Midbrain (tissue), 1 donor: Measurements from ENCODE around the gene LY6G5C.
A peak's percentile ranks its signal among the peaks of the same experiment; 100 is the strongest.

Source experiments
- DNase-seq: peaks from one replicate; lab custom pipeline; 2025; lab: John Stamatoyannopoulos, UW

LY6G5C gene, protein sequence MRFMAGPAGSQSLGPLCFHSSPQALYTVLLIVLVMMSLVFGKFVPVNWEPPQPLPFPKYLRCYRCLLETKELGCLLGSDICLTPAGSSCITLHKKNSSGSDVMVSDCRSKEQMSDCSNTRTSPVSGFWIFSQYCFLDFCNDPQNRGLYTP

DNA sequence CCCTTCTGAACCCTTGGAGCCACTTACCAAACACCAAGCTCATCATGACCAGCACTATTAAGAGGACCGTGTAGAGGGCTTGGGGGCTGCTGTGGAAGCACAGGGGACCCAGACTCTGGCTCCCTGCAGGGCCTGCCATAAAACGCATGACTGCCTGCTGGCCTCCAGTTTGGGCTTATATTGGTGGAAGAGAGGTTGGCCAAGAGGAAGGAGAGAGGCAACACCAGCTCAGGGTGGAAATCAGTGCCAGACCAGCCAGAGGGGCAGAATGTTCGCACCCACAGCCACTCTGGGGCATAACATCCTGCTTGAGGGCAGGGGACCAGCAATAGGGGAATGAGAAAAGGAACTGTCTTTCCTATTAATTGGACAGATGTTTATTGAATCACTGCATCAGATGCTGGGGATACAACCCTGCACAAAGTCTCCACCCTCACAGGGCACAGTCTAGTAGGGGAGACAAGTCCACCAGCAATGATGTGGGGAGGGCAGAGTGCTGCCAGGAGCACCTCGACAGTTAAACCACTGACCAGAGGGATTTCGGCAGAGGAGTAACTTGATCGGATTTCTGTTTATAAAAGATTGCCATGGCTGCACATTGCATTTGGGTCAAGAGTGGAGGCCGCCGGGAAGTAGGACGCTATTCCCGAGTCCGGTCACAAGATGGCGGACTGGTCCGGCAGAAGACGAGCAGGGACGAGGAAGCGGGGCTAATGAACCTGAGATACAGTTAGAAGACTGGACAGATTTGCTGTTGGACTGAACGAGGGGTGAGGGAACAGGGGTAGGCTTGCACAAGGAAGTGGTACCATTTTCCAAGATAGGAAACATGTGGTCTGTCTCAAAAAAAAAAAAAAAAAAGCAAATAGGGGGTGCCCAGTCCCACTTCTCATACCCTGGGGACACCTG, at the start of gene LY6G5C:
Gene LY6G5C, minus strand, starts transcription at position 842 of the 909 bp plus-strand sequence. Its CDS starts 694 bp downstream, at position 148.
- DNase-seq = peak; percentile 73

DNA sequence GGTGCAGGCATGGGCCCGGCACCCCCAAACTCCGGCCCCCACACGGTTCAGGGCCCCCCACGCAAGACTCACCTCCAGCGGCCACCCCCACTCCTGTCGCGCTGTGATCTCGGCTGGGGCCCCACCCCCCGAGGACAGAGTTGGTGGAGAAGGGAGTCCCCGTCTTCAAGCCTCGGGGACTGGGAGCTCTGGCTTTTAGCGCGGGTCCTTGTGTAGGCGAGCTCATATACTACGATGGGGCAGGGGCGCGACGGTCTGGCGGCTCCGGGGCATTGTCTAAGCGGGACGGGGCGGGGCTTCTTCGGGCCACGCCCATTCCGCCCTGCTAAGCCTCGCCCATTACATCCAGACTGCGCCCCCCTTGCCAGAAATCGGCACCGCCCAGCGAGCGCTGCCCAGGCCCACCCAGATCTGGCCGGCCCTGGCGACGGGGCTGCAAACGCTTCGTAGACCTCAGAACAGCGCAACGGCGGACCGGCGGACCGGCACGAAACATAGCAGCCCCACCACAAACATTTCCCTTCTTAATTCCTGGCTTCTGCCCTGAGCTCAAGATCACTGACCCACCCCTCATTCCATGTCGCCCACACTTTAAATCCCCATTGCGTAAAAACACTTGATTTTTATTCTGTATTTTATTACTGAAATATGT, 49.2 kb upstream of the LY6G5C start:
- DNase-seq = peak; percentile 78

DNA sequence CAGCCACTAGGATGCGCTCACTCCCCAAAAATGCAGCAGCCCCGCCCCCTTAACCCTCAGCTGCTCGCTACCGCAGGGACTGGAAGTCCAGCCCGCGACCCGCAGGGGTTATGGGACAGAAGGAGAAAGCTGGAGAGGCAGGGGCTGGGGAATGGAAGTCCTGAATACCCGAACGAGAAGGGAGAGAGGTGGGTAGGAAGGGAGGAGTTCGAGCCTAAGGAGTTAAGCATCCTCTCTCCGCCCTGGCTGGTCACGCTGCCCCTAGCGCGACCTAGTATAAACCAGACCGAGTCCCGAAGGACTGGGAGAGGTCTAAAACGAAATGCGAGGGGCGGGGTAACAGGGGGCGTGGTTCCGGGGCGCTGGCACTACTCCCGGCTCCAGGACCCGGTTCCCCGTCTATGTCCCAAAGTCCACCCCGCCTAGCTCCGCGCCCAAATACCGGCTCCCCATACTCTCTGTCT, 48.7 kb upstream of the LY6G5C start:
- DNase-seq = peak; percentile 86

DNA sequence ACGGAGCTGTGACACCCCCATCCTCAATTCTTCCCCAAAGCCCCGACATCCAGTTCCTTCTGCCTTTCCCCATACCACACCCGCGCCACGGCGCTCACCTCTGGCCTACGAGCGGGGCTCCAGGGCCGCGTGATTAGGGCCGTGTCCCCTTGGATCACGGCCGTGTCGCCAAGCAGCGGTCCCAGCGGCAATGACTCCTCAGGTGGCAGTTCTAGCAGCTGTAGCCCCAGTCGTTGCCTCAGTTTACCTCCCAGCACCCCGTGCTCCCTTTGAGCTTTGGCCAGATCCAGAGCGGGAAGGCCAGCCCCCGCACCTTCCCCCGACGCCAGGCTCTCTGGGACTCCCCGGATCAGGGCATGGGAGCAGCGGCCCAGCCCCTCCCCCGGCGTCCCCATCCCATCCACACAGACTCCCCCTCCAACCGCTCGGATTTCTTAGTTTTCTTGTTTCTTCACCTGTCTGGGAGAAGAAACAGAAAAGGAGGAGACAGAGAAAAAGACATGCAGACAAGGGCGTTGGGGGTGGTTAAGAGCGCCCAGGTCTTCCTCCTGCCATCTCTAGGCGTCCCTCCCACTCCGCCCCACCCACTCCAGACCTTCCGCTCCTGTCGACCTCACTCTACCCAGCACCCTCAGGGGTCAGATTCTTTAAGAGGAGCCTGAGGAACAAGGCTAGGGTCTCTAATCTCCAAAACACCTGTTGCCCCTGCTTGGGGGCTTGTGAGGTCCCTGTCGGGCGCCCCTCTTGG, 48.1 kb upstream of the LY6G5C start, which contains the start of gene DDAH2:
Gene DDAH2, minus strand, starts transcription at position 533 of the 748 bp plus-strand sequence. Its CDS starts 138 bp downstream, at position 395.
- DNase-seq = no peak

DNA sequence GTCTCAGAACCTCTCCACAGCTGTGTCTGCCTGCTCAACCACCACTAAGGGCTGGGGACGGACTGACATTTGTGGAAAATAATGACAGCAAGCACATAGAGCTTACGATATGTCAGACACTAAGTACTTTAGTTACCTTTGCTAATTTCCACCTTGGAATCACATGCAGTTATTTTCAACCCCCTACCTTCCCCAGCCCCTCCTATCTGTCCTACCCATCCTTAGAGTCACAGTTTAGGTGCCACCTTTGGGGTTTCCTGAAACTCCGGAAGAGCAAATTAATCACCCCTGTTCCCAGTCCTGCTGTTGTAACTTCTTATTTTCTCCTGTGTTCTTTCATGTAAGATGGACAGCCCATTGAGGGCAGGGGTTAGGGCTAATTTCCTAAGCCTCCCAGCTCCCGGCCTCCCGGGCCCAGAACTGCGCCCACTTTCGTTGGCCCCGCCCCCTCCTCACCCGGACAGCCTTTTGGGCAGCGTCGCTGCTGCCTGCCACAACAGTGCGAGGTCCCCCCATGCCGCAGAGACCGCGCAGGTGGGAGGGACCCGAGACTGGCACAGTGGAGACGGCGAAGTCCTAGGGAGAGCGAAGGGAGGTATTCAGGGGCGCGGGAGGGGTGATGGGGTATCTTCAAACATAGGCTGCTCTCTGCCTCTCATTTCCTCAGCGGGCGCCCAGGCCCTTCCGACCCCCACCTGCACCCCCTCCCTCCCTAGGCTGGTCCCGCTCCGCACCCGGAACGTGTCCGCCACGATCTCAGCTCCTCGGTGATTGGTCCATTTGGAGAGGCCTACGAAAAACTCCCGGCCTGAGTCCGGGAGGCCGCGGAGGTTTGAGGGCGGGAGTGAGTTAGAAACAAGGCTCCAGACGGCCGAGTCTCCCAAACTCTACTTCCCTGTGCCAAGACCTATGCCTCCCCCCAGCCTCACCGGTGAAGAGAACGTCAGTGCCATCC, 47.1 kb upstream of the LY6G5C start:
- DNase-seq = no peak

DNA sequence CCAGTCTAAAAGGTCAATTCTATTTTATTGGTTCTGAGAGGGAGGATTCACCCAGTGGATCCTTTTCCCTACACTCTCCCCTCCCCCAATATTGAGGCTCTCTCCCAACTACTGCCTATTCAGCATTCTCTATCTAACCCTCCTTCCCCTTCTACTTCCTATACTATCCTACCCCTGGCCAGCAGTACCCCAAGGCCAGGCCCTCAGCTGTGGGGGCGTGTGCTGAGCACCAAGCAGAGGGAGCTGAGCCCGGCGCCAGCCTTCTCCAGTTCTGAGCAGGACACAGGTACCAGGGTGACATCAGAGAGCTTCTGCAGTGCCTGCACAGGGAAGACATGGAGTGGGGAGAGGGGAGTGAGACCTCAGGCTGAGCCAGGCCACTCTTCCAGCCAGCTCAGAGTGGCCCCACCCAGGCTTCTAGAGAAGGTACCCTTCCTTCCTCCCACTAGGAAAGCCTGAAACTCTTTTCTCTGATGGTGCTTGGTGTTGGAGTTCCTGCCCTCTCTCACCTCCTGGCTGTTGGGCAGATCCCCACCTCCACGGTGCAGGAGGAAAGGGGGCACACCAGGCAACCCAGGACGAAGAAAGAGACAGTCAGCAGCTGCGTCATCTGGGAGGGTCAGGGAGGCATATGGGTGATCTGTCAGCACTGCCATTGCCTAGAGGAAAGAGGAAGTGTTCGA, 46.3 kb upstream of the LY6G5C start:
- DNase-seq = no peak

DNA sequence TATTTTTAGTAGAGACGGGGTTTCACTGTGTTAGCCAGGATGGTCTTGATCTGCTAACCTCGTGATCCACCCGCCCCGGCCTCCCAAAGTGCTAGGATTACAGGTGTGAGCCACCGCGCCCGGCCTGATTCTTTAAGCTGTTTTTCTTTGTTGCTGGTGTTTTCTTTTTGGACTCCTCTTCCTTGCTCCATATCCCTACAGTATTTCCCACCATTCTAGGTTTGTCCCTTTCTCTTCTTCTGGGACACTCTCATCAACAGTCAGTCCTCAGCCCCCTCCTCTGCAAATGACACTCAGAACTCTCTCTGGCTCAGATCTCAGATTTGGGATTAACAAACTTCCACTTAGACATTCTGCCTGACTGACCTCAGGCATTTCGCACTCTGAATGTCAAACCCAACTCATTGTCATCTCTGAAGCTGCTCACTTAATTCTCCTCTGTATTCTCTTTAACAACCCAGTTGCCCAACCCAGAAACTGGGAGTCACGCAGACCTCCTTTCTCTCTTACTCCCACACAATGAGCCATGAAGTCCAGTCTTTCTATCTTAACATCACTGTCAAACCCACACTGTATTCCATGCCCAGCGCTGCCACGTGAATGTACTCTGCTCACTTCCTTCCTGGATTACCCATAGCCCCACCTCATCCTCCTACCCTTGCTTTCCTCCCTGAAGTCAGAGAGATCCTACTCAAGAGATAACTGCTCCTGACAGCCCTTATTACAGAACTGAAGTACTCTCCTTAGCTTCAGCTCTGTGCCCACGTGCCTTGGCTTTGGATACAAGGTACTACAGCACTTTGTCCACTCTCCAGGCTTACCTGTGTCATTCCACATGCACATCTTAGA, 44.9 kb upstream of the LY6G5C start:
- no peak for DNase-seq

DNA sequence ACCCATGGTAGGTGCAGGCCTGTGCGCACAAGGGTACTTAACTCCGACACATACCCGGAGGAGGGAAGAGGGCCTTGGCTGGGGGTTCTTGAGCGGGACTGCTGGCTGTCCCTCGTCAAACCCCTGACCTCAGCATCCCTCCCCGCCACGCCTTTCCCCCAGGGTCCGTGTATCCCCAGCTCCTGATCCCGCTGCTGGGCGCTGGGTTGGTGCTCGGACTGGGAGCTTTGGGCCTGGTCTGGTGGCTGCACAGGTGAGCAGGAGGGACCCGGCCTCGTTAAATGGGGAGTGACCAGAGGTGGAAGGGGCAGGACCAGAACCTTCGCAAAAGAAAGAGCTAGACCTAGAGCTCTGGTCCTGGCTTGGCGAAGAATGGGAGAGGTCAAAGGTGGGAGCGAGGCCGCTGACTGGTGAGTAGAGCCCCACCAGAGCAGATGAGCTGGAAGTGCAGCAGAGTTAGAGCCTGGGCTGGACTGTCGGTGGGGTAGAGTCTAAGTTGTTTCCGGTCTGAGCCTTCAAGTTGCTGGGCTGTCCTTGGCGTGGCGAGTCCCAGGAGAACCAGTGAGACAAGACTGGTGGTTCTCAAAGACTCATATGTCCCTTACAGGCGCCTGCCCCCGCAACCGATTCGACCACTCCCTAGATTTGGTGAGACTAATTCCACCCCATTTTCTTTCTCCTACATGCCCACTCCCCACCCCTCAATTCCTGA, 43.3 kb upstream of the LY6G5C start:
- DNase-seq = no peak

DNA sequence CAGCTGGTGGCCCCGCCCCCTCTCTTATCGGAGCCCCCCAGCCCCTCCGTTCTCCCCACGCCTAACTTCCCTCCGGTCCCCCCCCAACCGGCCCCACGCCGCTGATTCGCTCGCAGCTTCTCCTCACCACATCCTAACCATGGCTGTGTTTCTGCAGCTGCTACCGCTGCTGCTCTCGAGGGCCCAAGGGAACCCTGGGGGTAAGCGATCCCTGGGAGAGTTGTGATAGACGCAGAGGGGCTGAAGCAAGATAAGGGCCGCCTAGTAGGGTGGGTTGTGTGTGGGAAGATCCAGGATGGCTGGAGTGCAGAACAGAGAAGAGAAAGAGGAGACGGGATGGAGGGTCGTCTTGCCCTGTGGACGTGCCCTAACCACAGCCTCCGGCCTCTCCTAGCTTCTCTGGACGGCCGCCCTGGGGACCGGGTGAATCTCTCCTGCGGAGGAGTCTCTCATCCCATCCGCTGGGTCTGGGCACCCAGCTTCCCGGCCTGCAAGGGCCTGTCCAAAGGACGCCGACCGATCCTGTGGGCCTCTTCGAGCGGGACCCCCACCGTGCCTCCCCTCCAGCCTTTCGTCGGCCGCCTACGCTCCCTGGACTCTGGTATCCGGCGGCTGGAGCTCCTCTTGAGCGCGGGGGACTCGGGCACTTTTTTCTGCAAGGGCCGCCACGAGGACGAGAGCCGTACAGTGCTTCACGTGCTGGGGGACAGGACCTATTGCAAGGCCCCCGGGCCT, 42.5 kb upstream of the LY6G5C start, which contains the start of gene MPIG6B:
Gene MPIG6B, plus strand, starts transcription at position 129 of the 735 bp plus-strand sequence. Its CDS starts 11 bp downstream, at position 140.
- no peak for DNase-seq

DNA sequence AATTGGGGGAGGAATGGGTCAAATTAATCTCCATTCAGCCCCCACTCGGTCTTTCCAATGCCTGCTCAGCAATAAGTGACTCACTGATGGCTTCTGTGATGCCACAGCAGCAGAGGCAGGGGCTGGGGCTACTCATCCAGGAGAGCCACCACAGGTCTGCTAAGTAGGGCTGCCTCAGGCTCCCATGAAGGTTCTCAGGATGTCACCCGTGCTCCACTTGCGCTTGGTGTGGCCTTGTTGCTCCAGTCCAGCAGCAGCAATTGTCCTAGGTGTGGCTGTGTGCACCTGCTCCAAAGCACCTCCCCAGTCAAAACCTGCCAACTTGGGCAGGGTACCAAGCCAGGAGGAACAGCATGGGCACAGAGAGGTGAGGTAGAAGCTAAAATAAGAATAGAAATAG, 41.3 kb upstream of the LY6G5C start:
- no peak for DNase-seq

DNA sequence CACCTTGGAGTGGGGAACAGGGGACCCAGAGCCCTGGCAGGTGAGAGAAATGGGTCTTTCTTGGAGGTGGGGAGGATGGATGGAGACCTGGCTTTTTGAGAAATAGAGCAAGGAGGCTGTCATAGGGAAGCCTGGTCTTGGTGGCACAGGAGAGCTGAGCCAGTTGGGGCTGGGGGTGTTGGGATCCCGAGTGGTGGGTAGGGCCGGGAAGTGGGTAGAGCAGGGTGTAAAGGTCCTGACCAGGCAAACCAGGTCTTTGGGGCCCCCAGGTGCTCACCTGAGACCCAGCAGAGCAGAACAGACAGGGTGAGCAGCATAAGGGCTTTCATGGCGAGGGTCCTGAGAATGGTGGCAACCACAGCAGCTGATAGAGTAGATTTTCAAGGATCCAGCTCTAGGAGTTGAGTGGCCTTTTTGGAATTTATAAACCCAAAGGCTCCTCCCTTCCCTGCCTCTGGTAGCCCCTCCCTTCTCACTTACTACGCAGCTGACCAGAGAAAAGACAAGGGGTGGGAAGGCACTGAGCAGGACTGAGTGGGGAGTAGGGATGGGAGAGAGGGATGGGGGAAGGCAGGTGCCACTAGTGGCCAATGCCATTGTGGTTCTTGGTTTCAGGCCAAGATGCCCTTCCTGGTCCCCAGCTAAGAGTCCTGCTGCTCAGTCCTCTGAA, 40.6 kb upstream of the LY6G5C start, which contains the start of gene LY6G6C:
Gene LY6G6C, minus strand, starts transcription at position 396 of the 670 bp plus-strand sequence. Its CDS starts 67 bp downstream, at position 329.
- no peak for DNase-seq

DNA sequence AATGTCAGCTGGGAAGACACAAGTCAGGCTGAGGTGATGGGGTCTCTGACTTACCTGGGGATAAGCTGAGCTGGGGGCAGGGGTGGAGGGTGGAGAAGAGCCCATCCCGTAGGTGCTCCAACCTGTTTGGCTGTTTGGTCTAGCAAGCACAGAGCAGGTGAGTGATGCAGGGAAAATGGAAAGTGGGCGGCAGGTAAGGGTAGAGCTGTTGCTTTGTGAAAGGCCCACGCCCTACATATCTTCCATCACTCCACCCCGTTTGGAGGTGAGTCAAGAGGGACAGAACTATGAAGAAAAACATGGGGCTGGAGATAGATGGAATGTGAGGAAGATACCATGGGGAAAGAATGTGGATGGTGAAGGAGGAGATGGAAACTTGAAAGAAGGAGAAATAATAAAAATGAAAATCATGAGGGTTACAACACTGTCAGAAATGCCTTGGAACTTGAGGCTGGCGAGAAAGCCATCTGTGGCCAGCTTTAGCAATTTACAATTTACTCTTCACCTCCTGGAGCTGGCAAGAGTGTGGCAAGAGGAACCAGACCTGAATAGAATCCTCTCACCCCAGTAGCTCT, 39.4 kb upstream of the LY6G5C start:
- no peak for DNase-seq

DNA sequence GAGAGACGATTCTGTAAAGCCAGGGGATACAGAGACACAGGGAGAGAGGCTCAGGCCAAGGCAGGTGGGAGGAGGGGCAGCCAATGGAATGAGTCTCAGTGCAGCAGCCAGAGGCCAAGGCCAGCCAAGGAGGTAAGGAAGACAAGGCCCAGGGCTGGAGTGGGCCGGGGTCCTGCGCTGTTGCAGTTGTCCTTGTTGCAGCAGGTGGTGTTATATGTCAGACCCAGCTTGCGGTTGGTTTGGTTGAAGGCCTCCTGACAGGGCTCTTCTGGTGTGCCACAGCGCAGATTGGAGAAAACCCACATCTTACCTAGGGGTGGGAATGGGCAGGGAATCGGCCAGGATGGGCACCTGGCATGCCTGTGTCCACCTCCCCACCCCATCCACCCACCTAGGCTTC, 38.1 kb upstream of the LY6G5C start:
- no peak for DNase-seq

DNA sequence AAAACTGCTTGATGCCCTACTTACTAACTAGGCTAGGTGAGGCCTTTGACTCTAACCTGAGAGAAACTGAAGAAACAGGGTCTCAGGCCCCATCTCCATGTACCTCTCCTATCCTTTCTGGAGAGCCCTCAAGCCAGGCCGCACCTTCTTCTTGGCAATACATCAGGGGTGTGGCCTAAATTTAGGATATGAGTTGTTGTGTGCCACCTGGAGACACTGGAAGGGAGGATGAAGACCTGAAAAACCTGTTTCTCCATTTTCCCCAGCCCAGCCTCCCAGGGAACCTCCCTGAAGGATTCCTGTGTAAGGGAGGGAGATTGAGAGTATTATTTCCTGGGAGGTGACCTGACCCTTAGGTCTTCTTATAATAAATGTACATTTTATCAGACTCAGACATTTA, 37.4 kb upstream of the LY6G5C start:
- no peak for DNase-seq

DNA sequence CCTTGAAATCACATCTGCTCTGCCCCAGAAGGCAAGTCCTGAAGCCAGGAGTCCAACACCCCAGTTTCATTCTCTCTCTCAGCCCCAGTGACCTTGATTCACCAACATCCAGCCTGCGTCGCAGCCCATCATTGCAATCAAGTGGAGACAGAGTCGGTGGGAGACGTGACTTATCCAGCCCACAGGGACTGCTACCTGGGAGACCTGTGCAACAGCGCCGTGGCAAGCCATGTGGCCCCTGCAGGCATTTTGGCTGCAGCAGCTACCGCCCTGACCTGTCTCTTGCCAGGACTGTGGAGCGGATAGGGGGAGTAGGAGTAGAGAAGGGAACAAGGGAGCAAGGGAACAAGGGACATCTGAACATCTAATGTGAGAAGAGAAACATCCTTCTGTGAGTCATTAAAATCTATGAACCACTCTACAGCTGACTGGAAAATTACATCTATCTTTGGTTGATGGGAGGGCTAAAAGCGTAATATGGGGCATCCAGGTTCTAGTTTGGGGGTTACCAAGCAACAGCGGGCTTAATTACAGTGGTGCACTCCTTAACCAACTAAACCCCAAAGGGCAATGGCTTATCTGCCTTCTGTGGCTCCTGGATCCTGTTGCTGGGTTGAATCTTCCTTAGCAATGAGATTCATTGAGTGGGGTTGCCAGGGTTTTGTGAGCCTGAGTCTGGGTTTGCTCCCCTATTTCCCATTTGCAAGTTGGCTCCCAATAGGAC, 36.8 kb upstream of the LY6G5C start:
- DNase-seq = no peak
